NCI-H146 treated with DMSO at 0.1 percent for 48 hours (cell line): ENCODE results near the gene CCNA1.

Experiments used
- DNase-seq: peaks from one replicate; lab custom pipeline; 2025; ENCODE audit not compliant: unreplicated experiment; lab: John Stamatoyannopoulos, UW

The CCNA1 gene

GRCh38 chr13:36432106-36432544 is at the start of gene CCNA1:
CCNA1 (plus strand) TSS chr13:36432495; CDS start chr13:36433057, 562 bp downstream.
- DNase-seq, result peak; percentile 83

GRCh38 chr13:36385489-36385888 is 46.8 kb upstream of the CCNA1 start:
- DNase-seq, result no peak

- peak; percentile 43 for DNase-seq
These were observed 37.0 kb upstream of the CCNA1 start for GRCh38 chr13:36395280-36395679.

- no peak for DNase-seq
These were observed 27.1 kb upstream of the CCNA1 start for GRCh38 chr13:36405151-36405550.

- no peak for DNase-seq
These were observed 19.6 kb upstream of the CCNA1 start for GRCh38 chr13:36412736-36413135.

GRCh38 chr13:36413161-36413560 is 19.1 kb upstream of the CCNA1 start:
- no peak for DNase-seq

- DNase-seq, result no peak
These were observed 17.8 kb upstream of the CCNA1 start for GRCh38 chr13:36414461-36414860.

GRCh38 chr13:36417331-36417730 is 15.0 kb upstream of the CCNA1 start:
- DNase-seq, result no peak

- DNase-seq, result peak; percentile 13
These were observed 14.1 kb upstream of the CCNA1 start for GRCh38 chr13:36418022-36418805.

- peak; percentile 71 for DNase-seq
These were observed 11.8 kb upstream of the CCNA1 start for GRCh38 chr13:36420437-36420891.

- DNase-seq, result no peak
These were observed 10.8 kb upstream of the CCNA1 start for GRCh38 chr13:36421447-36421846.

GRCh38 chr13:36428086-36428485 is 4.2 kb upstream of the CCNA1 start:
- DNase-seq, result no peak

GRCh38 chr13:36430247-36431203 is 1.8 kb upstream of the CCNA1 start:
- no peak for DNase-seq

GRCh38 chr13:36431204-36432105 is 840 bp upstream of the CCNA1 start:
- no peak for DNase-seq

- no peak for DNase-seq
These were observed 4.5 kb downstream of the CCNA1 start for GRCh38 chr13:36436811-36437210.

- DNase-seq, result no peak
These were observed 6.5 kb downstream of the CCNA1 start for GRCh38 chr13:36438594-36439483.

- no peak for DNase-seq
These were observed 13.0 kb downstream of the CCNA1 start for GRCh38 chr13:36445278-36445677.

- DNase-seq, result no peak
These were observed 13.6 kb downstream of the CCNA1 start for GRCh38 chr13:36445891-36446351.

GRCh38 chr13:36447501-36447900 is 15.2 kb downstream of the CCNA1 start:
- DNase-seq, result no peak

- DNase-seq, result no peak
These were observed 18.2 kb downstream of the CCNA1 start for GRCh38 chr13:36450534-36450933.
